PC-3 (cell line): Measurements from ENCODE around the gene TRIM68. TPM values are rescaled to one million over a fixed set of nuclear protein-coding genes. Genes with fewer than 3 reads are reported as not detected.

Experiments used
- ATAC-seq: fragments of 200-7000 bp; cut with Tn5 transposase; 2 replicates; pipeline ENCODE4 v1.9.1; 2020; ENCODE audit warnings: mild to moderate bottlenecking, moderate library complexity
- Bru-seq: library from RNA; stranded (reverse); fragments of 400-500 nt; gene quantifications from one replicate; lab custom pipeline; 2021; lab: Mats Ljungman, UMichigan
- BruChase-seq, 2 experiments: library from RNA; stranded (reverse); fragments of 400-500 nt; gene quantifications; one replicate each; lab custom pipeline; 2021; lab: Mats Ljungman, UMichigan
- BruUV-seq: library from RNA; stranded (reverse); fragments of 400-500 nt; replicated peaks from 2 replicates; lab custom pipeline; 2021; lab: Mats Ljungman, UMichigan
- CTCF ChIA-PET: fragments of 300-600 bp; sonication (Branson Sonifier 250); formaldehyde crosslinking; loops from one replicate; lab custom pipeline; 2022; ENCODE audit warnings: antibody characterized with exemption; lab: Charles Lee
- POLR2A ChIA-PET: fragments of 300-600 bp; sonication (Branson Sonifier 250); formaldehyde crosslinking; loops from one replicate; lab custom pipeline; 2022; ENCODE audit warnings: antibody characterized with exemption; ENCODE audit not compliant: unreplicated experiment; lab: Charles Lee
- DNase-seq: peaks from one replicate; pipeline ENCODE4 v3.0.0-alpha.2; 2015
- H2AFZ ChIP-seq: fragments of 300-600 bp; sonication (generic); 2 replicates; pipeline ENCODE4 v1.6.0; 2016; ENCODE audit warnings: antibody characterized with exemption, low read length
- H3F3A ChIP-seq: fragments of 300-600 bp; sonication (generic); one replicate; pipeline ENCODE4 v1.6.0; 2017; ENCODE audit warnings: antibody characterized with exemption, low read length, control low read depth, mild to moderate bottlenecking; ENCODE audit not compliant: unreplicated experiment
- H3K27ac ChIP-seq: fragments of 300-600 bp; sonication (generic); 2 replicates; pipeline ENCODE4 v1.5.1; 2016; ENCODE audit warnings: mild to moderate bottlenecking, low read length
- H3K27me3 ChIP-seq: fragments of 300-600 bp; sonication (generic); 2 replicates; pipeline ENCODE4 v1.6.1; 2016; ENCODE audit warnings: low read length, mixed read lengths
- H3K36me3 ChIP-seq: fragments of 300-600 bp; sonication (generic); 2 replicates; pipeline ENCODE4 v1.6.1; 2016; ENCODE audit warnings: low read depth, mixed run types, low read length, mixed read lengths
- H3K4me1 ChIP-seq: fragments of 300-600 bp; sonication (generic); 2 replicates; pipeline ENCODE4 v1.5.1; 2016; ENCODE audit warnings: low read length; ENCODE audit not compliant: insufficient read depth
- H3K4me2 ChIP-seq: fragments of 300-600 bp; sonication (generic); 2 replicates; pipeline ENCODE4 v1.6.0; 2016; ENCODE audit warnings: low read length
- H3K4me3 ChIP-seq: fragments of 300-600 bp; sonication (generic); 2 replicates; pipeline ENCODE4 v1.5.1; 2016; ENCODE audit warnings: mild to moderate bottlenecking, low read length, mixed read lengths
- H3K79me2 ChIP-seq: fragments of 300-600 bp; sonication (generic); 2 replicates; pipeline ENCODE4 v1.6.1; 2017; ENCODE audit warnings: low read length, mixed read lengths
- H3K9ac ChIP-seq: fragments of 300-600 bp; sonication (generic); 2 replicates; pipeline ENCODE4 v1.6.0; 2016; ENCODE audit warnings: mild to moderate bottlenecking, low read length
- H3K9me2 ChIP-seq: fragments of 300-600 bp; sonication (generic); replicated peaks from 2 replicates; pipeline ENCODE4 v1.6.1; 2016; ENCODE audit warnings: mixed run types, low read length, mixed read lengths
- H3K9me3 ChIP-seq: fragments of 300-600 bp; sonication (generic); 2 replicates; pipeline ENCODE4 v1.6.1; 2016; ENCODE audit warnings: low read length, mixed read lengths
- H4K20me1 ChIP-seq: fragments of 300-600 bp; sonication (generic); 2 replicates; pipeline ENCODE4 v1.6.1; 2016; ENCODE audit warnings: low read length, mixed read lengths
- CTCF ChIP-seq: fragments of 300-600 bp; sonication (generic); conservative IDR thresholded peaks from 2 replicates; pipeline ENCODE4 v1.5.1; 2017; ENCODE audit warnings: antibody characterized with exemption, low read depth, mild to moderate bottlenecking, low read length
- EZH2 ChIP-seq: fragments of 300-600 bp; sonication (generic); IDR thresholded peaks from one replicate; pipeline ENCODE4 v1.6.1; 2017; ENCODE audit warnings: antibody characterized with exemption, mild to moderate bottlenecking, low read length; ENCODE audit not compliant: unreplicated experiment
- EZH2phosphoT487 ChIP-seq: fragments of 300-600 bp; sonication (generic); IDR thresholded peaks from 2 replicates; pipeline ENCODE4 v1.6.1; 2018; ENCODE audit warnings: mild to moderate bottlenecking, antibody characterized with exemption, low read length, borderline replicate concordance
- intact Hi-C: fragments of 100-400 bp; cut with micrococcal nuclease; formaldehyde crosslinking; loops from 2 replicates; pipeline ENCODE4 v1.9.0; 2023
- long read RNA-seq: library from polyadenylated mRNA; unstranded; transcript quantifications from one replicate; pipeline ENCODE4 v2.0.0, GENCODE V29; 2021; ENCODE audit not compliant: unreplicated experiment
- total RNA-seq: library from RNA; depleted of rRNA; stranded (reverse); fragments of >200 nt; gene quantifications from 2 replicates; pipeline ENCODE4 v1.2.3, GENCODE V29; 2014; rRNA removed

Gene TRIM68
- total RNA-seq (6.1 and 6.9 TPM in 2 replicates), Bru-seq, nascent RNA (percentile 58 among the genes with signal in this experiment), BruChase-seq, experiment 1, labeled RNA remaining after a 6-hour chase (percentile 63 among the genes with signal in this experiment), BruChase-seq, experiment 2, labeled RNA remaining after a 2-hour chase (percentile 66 among the genes with signal in this experiment)
- long read RNA-seq, transcript TRIM68-201 (7 exons, 3,352 nt), result major isoform, 20 of 35 reads
- long read RNA-seq, partial matches to known transcripts, result 1 of 35 reads
- long read RNA-seq, other reads (novel, unspliced or antisense), result 9 of 35 reads

- intact Hi-C loops, result no loop called here
- TF ChIP-seq CTCF (no peak), EZH2phosphoT487 (no peak), EZH2 (no peak)
- Histone ChIP-seq H3K27me3 (no peaks in the 10 kb centered on the region), H3K4me2 (peak within 1 kb of the TSS; percentile 81), H3K36me3 (no peaks in the 10 kb centered on the region), H3K4me3 (peak within 1 kb of the TSS; percentile 75), H3K9ac (peak within 1 kb of the TSS; percentile 75), H3K4me1 (peaks cover 15% of the 10 kb centered on the region), H3K27ac (peak within 1 kb of the TSS; percentile 35), H3K9me2 (no peaks in the 10 kb centered on the region), H3F3A (no peaks in the 10 kb centered on the region), H4K20me1 (no peaks in the 10 kb centered on the region), H3K9me3 (no peaks in the 10 kb centered on the region), H3K79me2 (no peaks in the 10 kb centered on the region), H2AFZ (peak within 1 kb of the TSS; percentile 99)
- ATAC-seq, result peak; percentile 99
- DNase-seq, result peak; percentile 94
- ChIA-PET POLR2A (no interaction called here), CTCF (no interaction called here)
- BruUV-seq, result TSS peak; percentile 68
These were observed at the start of gene TRIM68 for GRCh38 chr11:4607781-4608666. TSS of gene TRIM68 (minus strand) at chr11:4608231. CDS start at chr11:4605504, 2,727 bp downstream.

- no peaks in the 10 kb centered on the region for H3K9me2 ChIP-seq
- BruUV-seq, result no TSS peak
- no peak overlapping the region for H3K27ac ChIP-seq
- H3K4me3 ChIP-seq, result no peak overlapping the region
- no peaks in the 10 kb centered on the region for H3F3A ChIP-seq
- no peaks in the 10 kb centered on the region for H3K36me3 ChIP-seq
- ATAC-seq (no peak), DNase-seq (no peak)
- no peak overlapping the region for H2AFZ ChIP-seq
- TF ChIP-seq EZH2, result no peak
- no peak for TF ChIP-seq CTCF
- no peak for TF ChIP-seq EZH2phosphoT487
- no peak overlapping the region for H3K4me2 ChIP-seq
- POLR2A ChIA-PET, result no interaction called here
- no peaks in the 10 kb centered on the region for H3K79me2 ChIP-seq
- no peaks in the 10 kb centered on the region; the same call in 1 of the 2 replicates for H3K27me3 ChIP-seq
- no peaks in the 10 kb centered on the region for H3K9me3 ChIP-seq
- no peaks in the 10 kb centered on the region for H4K20me1 ChIP-seq
- no peak overlapping the region for H3K9ac ChIP-seq
- intact Hi-C loops, result no loop called here
- CTCF ChIA-PET, result no interaction called here
- H3K4me1 ChIP-seq, result no peaks in the 10 kb centered on the region
These were observed 46.8 kb upstream of the TRIM68 start for GRCh38 chr11:4654635-4655369.
